GM23338 (cell line): Measurements from ENCODE around the gene FBXW7.

Experiments used
- CREB1 ChIP-seq: fragments of 250-450 bp; sonication (Bioruptor Pico); IDR thresholded peaks from 2 replicates; pipeline ENCODE4 v1.5.0; 2020; ENCODE audit warnings: low read depth, mild to moderate bottlenecking, moderate library complexity
- EZH2 ChIP-seq: fragments of 200-600 bp; sonication (generic); IDR thresholded peaks from one replicate; pipeline ENCODE4 v1.8.0; 2017; ENCODE audit warnings: antibody characterized with exemption, mild to moderate bottlenecking, low read depth; ENCODE audit not compliant: unreplicated experiment
- EZH2phosphoT487 ChIP-seq: fragments of 200-600 bp; sonication (generic); IDR thresholded peaks from one replicate; pipeline ENCODE4 v1.8.1; 2018; ENCODE audit warnings: antibody characterized with exemption; ENCODE audit not compliant: unreplicated experiment
- POLR2AphosphoS5 ChIP-seq: IDR thresholded peaks from 2 replicates; pipeline ENCODE4 v1.6.1; 2016; ENCODE audit warnings: antibody characterized with exemption, low read depth
- TF ChIP-seq, protein P1 (sequence below), 2 experiments: fragments of 200-600 bp in 1 of 2; sonication (generic) in 1 of 2; conservative IDR thresholded peaks; 2 replicates each; pipeline versions ENCODE4 v1.5.1 to v1.6.1; 2016 to 2017; ENCODE audit warnings: antibody characterized with exemption in 2 of 2, low read depth in 2 of 2, mild to moderate bottlenecking in 2 of 2, moderate library complexity in 1 of 2
- TF ChIP-seq, protein P2 (sequence below): IDR thresholded peaks from one replicate; pipeline ENCODE4 v1.6.1; 2018; ENCODE audit warnings: antibody characterized with exemption; ENCODE audit not compliant: unreplicated experiment
- TF ChIP-seq, protein P3 (sequence below): IDR thresholded peaks from 2 replicates; pipeline ENCODE4 v1.6.1; 2016; ENCODE audit warnings: antibody characterized with exemption

DNA sequence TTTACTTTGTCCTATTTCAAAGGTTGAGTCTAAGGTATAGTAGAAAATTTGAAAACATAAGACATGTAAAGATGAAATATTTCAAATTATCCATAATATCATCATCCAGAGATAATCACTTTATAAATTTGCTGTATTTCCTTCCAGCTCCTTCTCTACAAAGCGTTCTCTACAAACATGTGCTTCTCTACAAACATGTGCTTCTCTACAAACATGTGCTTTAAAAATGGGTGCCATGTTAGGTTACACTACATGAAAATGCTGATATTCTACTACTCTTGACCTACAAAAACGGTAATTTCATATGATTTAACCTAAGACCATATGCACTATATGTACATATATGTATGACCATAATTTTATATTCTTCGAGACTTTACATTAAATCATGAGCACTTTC, 92.0 kb downstream of the FBXW7 start:
- TF ChIP-seq EZH2 (no peak), EZH2phosphoT487 (no peak), POLR2AphosphoS5 (no peak), CREB1 (CRISPR knock-in tag) (no peak)
- TF ChIP-seq, protein P1, sequence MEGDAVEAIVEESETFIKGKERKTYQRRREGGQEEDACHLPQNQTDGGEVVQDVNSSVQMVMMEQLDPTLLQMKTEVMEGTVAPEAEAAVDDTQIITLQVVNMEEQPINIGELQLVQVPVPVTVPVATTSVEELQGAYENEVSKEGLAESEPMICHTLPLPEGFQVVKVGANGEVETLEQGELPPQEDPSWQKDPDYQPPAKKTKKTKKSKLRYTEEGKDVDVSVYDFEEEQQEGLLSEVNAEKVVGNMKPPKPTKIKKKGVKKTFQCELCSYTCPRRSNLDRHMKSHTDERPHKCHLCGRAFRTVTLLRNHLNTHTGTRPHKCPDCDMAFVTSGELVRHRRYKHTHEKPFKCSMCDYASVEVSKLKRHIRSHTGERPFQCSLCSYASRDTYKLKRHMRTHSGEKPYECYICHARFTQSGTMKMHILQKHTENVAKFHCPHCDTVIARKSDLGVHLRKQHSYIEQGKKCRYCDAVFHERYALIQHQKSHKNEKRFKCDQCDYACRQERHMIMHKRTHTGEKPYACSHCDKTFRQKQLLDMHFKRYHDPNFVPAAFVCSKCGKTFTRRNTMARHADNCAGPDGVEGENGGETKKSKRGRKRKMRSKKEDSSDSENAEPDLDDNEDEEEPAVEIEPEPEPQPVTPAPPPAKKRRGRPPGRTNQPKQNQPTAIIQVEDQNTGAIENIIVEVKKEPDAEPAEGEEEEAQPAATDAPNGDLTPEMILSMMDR (conservative IDR thresholded peaks at IDR 0.05; ENCODE audit: low read depth in 2 of 2): no peak
- TF ChIP-seq, protein P2, sequence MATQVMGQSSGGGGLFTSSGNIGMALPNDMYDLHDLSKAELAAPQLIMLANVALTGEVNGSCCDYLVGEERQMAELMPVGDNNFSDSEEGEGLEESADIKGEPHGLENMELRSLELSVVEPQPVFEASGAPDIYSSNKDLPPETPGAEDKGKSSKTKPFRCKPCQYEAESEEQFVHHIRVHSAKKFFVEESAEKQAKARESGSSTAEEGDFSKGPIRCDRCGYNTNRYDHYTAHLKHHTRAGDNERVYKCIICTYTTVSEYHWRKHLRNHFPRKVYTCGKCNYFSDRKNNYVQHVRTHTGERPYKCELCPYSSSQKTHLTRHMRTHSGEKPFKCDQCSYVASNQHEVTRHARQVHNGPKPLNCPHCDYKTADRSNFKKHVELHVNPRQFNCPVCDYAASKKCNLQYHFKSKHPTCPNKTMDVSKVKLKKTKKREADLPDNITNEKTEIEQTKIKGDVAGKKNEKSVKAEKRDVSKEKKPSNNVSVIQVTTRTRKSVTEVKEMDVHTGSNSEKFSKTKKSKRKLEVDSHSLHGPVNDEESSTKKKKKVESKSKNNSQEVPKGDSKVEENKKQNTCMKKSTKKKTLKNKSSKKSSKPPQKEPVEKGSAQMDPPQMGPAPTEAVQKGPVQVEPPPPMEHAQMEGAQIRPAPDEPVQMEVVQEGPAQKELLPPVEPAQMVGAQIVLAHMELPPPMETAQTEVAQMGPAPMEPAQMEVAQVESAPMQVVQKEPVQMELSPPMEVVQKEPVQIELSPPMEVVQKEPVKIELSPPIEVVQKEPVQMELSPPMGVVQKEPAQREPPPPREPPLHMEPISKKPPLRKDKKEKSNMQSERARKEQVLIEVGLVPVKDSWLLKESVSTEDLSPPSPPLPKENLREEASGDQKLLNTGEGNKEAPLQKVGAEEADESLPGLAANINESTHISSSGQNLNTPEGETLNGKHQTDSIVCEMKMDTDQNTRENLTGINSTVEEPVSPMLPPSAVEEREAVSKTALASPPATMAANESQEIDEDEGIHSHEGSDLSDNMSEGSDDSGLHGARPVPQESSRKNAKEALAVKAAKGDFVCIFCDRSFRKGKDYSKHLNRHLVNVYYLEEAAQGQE: no peak
- TF ChIP-seq, protein P3, sequence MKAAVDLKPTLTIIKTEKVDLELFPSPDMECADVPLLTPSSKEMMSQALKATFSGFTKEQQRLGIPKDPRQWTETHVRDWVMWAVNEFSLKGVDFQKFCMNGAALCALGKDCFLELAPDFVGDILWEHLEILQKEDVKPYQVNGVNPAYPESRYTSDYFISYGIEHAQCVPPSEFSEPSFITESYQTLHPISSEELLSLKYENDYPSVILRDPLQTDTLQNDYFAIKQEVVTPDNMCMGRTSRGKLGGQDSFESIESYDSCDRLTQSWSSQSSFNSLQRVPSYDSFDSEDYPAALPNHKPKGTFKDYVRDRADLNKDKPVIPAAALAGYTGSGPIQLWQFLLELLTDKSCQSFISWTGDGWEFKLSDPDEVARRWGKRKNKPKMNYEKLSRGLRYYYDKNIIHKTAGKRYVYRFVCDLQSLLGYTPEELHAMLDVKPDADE: no peak
